Measurements from ENCODE around the gene TRIM50. TPM values are rescaled to one million over a fixed set of nuclear protein-coding genes. Genes with fewer than 3 reads are reported as not detected.

Gene TRIM50
- total and polyA plus RNA-seq, 2 of the 13 experiments (the other 11 are each of a cell fraction or from before 2014, with no cell fraction given): 4.2 to 24.5 TPM

DNA sequence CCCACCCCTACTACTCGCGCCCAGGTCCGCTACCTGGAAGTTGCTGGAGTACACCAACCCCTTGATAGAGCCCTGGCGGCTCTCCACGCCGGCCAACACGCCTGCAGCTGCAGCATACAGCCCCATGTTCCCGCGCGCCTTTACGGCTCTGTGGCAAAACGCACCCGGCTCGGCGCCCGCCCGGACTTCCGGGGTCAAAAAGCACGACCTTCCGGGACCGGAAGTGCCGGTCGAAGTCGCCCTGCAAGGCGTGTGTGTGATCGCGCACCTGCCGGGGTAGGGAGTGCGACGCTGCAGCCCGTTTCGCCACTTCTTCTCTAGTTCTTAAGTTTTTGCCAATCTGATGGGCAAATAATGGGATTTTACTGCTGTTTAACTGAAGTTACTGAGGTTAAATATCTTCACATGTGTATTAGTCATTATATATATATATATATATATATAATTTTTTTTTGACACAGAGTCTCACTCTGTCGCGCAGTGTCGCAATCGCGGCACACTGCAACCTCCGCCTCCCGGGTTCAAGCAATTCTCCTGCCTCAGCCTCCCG, 19.1 kb downstream of the TRIM50 start, which contains the start of gene NSUN5 (continued):
- TF ChIP-seq, protein P1, sequence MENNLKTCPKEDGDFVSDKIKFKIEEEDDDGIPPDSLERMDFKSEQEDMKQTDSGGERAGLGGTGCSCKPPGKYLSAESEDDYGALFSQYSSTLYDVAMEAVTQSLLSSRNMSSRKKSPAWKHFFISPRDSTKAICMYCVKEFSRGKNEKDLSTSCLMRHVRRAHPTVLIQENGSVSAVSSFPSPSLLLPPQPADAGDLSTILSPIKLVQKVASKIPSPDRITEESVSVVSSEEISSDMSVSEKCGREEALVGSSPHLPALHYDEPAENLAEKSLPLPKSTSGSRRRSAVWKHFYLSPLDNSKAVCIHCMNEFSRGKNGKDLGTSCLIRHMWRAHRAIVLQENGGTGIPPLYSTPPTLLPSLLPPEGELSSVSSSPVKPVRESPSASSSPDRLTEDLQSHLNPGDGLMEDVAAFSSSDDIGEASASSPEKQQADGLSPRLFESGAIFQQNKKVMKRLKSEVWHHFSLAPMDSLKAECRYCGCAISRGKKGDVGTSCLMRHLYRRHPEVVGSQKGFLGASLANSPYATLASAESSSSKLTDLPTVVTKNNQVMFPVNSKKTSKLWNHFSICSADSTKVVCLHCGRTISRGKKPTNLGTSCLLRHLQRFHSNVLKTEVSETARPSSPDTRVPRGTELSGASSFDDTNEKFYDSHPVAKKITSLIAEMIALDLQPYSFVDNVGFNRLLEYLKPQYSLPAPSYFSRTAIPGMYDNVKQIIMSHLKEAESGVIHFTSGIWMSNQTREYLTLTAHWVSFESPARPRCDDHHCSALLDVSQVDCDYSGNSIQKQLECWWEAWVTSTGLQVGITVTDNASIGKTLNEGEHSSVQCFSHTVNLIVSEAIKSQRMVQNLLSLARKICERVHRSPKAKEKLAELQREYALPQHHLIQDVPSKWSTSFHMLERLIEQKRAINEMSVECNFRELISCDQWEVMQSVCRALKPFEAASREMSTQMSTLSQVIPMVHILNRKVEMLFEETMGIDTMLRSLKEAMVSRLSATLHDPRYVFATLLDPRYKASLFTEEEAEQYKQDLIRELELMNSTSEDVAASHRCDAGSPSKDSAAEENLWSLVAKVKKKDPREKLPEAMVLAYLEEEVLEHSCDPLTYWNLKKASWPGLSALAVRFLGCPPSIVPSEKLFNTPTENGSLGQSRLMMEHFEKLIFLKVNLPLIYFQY (CRISPR knock-in tag; IDR thresholded peaks at IDR 0.05; ENCODE audit: borderline replicate concordance): peak; percentile 57; the same call in 1 of the 2 replicates
- TF ChIP-seq XRCC5 (optimal IDR thresholded peaks at IDR 0.05; ENCODE audit: low read length) (peak; percentile 46), ASH2L (IDR thresholded peaks at IDR 0.05; ENCODE audit: insufficient read length, low read depth, low read length) (peak; percentile 73), ZNF12 (CRISPR knock-in tag; IDR thresholded peaks at IDR 0.05) (peak; percentile 83), ELF4 (CRISPR knock-in tag; IDR thresholded peaks at IDR 0.05; ENCODE audit: borderline replicate concordance) (no peak), ZNF121 (CRISPR knock-in tag; IDR thresholded peaks at IDR 0.05) (no peak), MAZ (IDR thresholded peaks at IDR 0.05; ENCODE audit: borderline replicate concordance, low read depth, low read length) (no peak), MAZ (CRISPR knock-in tag; IDR thresholded peaks at IDR 0.05; ENCODE audit: low read depth) (peak; percentile 70; the same call in 1 of the 2 replicates), ZNF138 (CRISPR knock-in tag; IDR thresholded peaks at IDR 0.05; ENCODE audit: low read depth) (peak; percentile 53; the same call in 1 of the 2 replicates), NFE2L1 (CRISPR knock-in tag; IDR thresholded peaks at IDR 0.05; ENCODE audit: borderline replicate concordance) (no peak), ZNF484 (CRISPR knock-in tag; IDR thresholded peaks at IDR 0.05; ENCODE audit: borderline replicate concordance, low read depth) (no peak), SMARCC2 (IDR thresholded peaks at IDR 0.05) (no peak), NCOA2 (CRISPR knock-in tag; IDR thresholded peaks at IDR 0.05) (peak; percentile 75), ZNF629 (CRISPR knock-in tag; conservative IDR thresholded peaks at IDR 0.05) (peak; percentile 43; the same call in 1 of the 2 replicates)
- TF ChIP-seq, protein P2, sequence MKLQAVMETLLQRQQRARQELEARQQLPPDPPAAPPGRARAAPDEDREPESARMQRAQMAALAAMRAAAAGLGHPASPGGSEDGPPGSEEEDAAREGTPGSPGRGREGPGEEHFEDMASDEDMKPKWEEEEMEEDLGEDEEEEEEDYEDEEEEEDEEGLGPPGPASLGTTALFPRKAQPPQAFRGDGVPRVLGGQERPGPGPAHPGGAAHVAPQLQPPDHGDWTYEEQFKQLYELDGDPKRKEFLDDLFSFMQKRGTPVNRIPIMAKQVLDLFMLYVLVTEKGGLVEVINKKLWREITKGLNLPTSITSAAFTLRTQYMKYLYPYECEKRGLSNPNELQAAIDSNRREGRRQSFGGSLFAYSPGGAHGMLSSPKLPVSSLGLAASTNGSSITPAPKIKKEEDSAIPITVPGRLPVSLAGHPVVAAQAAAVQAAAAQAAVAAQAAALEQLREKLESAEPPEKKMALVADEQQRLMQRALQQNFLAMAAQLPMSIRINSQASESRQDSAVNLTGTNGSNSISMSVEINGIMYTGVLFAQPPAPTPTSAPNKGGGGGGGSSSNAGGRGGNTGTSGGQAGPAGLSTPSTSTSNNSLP (IDR thresholded peaks at IDR 0.05; ENCODE audit: low read depth, low read length): no peak
- TF ChIP-seq, protein P3, sequence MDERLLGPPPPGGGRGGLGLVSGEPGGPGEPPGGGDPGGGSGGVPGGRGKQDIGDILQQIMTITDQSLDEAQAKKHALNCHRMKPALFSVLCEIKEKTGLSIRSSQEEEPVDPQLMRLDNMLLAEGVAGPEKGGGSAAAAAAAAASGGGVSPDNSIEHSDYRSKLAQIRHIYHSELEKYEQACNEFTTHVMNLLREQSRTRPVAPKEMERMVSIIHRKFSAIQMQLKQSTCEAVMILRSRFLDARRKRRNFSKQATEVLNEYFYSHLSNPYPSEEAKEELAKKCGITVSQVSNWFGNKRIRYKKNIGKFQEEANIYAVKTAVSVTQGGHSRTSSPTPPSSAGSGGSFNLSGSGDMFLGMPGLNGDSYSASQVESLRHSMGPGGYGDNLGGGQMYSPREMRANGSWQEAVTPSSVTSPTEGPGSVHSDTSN (CRISPR knock-in tag; IDR thresholded peaks at IDR 0.05): no peak
- TF ChIP-seq, protein P4, sequence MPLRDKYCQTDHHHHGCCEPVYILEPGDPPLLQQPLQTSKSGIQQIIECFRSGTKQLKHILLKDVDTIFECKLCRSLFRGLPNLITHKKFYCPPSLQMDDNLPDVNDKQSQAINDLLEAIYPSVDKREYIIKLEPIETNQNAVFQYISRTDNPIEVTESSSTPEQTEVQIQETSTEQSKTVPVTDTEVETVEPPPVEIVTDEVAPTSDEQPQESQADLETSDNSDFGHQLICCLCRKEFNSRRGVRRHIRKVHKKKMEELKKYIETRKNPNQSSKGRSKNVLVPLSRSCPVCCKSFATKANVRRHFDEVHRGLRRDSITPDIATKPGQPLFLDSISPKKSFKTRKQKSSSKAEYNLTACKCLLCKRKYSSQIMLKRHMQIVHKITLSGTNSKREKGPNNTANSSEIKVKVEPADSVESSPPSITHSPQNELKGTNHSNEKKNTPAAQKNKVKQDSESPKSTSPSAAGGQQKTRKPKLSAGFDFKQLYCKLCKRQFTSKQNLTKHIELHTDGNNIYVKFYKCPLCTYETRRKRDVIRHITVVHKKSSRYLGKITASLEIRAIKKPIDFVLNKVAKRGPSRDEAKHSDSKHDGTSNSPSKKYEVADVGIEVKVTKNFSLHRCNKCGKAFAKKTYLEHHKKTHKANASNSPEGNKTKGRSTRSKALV (CRISPR knock-in tag; IDR thresholded peaks at IDR 0.05): peak; percentile 88; the same call in 1 of the 2 replicates
- TF ChIP-seq, protein P5, sequence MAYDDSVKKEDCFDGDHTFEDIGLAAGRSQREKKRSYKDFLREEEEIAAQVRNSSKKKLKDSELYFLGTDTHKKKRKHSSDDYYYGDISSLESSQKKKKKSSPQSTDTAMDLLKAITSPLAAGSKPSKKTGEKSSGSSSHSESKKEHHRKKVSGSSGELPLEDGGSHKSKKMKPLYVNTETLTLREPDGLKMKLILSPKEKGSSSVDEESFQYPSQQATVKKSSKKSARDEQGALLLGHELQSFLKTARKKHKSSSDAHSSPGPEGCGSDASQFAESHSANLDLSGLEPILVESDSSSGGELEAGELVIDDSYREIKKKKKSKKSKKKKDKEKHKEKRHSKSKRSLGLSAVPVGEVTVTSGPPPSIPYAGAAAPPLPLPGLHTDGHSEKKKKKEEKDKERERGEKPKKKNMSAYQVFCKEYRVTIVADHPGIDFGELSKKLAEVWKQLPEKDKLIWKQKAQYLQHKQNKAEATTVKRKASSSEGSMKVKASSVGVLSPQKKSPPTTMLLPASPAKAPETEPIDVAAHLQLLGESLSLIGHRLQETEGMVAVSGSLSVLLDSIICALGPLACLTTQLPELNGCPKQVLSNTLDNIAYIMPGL (CRISPR knock-in tag; IDR thresholded peaks at IDR 0.05; ENCODE audit: borderline replicate concordance in 1 of 2, low read depth in 1 of 2): peak; percentile 57 to 63; a peak in 2 of 4 replicates
